SK-N-SH (cell line): ENCODE results near the gene FBF1. TPM values are rescaled to one million over a fixed set of nuclear protein-coding genes. Genes with fewer than 3 reads are reported as not detected.

Experiments
- CTCF ChIA-PET: fragments of 300-600, 350-600 bp; formaldehyde crosslinking; extraction: SDS; loops from one replicate; lab custom pipeline; 2021; lab: Yijun Ruan, JAX
- POLR2A ChIA-PET: fragments of 350-600 bp; sonication (Branson Sonifier 250); formaldehyde crosslinking; extraction: SDS; loops from one replicate; lab custom pipeline; 2020; ENCODE audit warnings: antibody characterized with exemption, inconsistent platforms; lab: Yijun Ruan, JAX
- DNase-seq: peaks from one replicate; pipeline ENCODE4 v3.0.0; 2012
- H2AFZ ChIP-seq: fragments of 200-600 bp; sonication (generic); 2 replicates; pipeline ENCODE4 v1.8.1; 2016; ENCODE audit warnings: antibody characterized with exemption, mild to moderate bottlenecking, low read depth
- H3F3A ChIP-seq: fragments of 200-600 bp; sonication (generic); replicated peaks from 2 replicates; pipeline ENCODE3; 2016; ENCODE audit warnings: antibody characterized with exemption, mild to moderate bottlenecking; ENCODE audit not compliant: insufficient read depth
- H3K27ac ChIP-seq, 2 experiments: fragments of 200-500 bp in 1 of 2; fragments of 200-600 bp in 1 of 2; sonication (Bioruptor generic) in 1 of 2; sonication (generic), shearing (Covaris generic) in 1 of 2; 2 replicates each; pipeline versions ENCODE4 v1.5.1 to v1.6.1; 2014 to 2016; ENCODE audit warnings: low read depth in 2 of 2, inconsistent platforms in 1 of 2, low read length in 1 of 2, mild to moderate bottlenecking in 1 of 2, mixed read lengths in 1 of 2
- H3K27me3 ChIP-seq: fragments of 200-600 bp; sonication (generic), shearing (Covaris generic); 2 replicates; pipeline ENCODE4 v1.6.1; 2016; ENCODE audit warnings: mixed run types; ENCODE audit not compliant: insufficient read depth
- H3K36me3 ChIP-seq, 2 experiments: fragments of 200-500 bp in 1 of 2; fragments of 200-600 bp in 1 of 2; sonication (Bioruptor generic) in 1 of 2; sonication (generic) in 1 of 2; replicated peaks in 1 of 2; 2 replicates each; pipeline versions ENCODE3 to v1.5.1; 2014 to 2016; ENCODE audit warnings: low read length in 1 of 2, mild to moderate bottlenecking in 1 of 2; ENCODE audit not compliant: insufficient read depth in 2 of 2, control insufficient read depth in 1 of 2
- H3K4me1 ChIP-seq, 2 experiments: fragments of 200-500 bp in 1 of 2; fragments of 200-600 bp in 1 of 2; sonication (Bioruptor generic) in 1 of 2; sonication (generic), shearing (Covaris generic) in 1 of 2; 2 replicates each; pipeline versions ENCODE4 v1.5.1 to v1.6.1; 2014 to 2016; ENCODE audit warnings: low read depth in 1 of 2, low read length in 1 of 2, mixed run types in 1 of 2; ENCODE audit not compliant: insufficient read depth in 2 of 2, control insufficient read depth in 1 of 2
- H3K4me2 ChIP-seq: fragments of 200-600 bp; sonication (generic), shearing (Covaris generic); 2 replicates; pipeline ENCODE4 v1.6.1; 2017; ENCODE audit warnings: mixed run types
- H3K4me3 ChIP-seq, 2 experiments: fragments of 200-500 bp in 1 of 2; fragments of 200-600 bp in 1 of 2; sonication (Bioruptor generic) in 1 of 2; sonication (generic), shearing (Covaris generic) in 1 of 2; 2 replicates each; pipeline versions ENCODE4 v1.5.1 to v1.8.1; 2014 to 2016; ENCODE audit warnings: low read depth in 2 of 2, inconsistent platforms in 1 of 2, low read length in 1 of 2, mild to moderate bottlenecking in 1 of 2, mixed read lengths in 1 of 2, moderate library complexity in 1 of 2
- H3K79me2 ChIP-seq: fragments of 200-600 bp; sonication (generic); 2 replicates; pipeline ENCODE4 v1.8.1; 2017; ENCODE audit warnings: mild to moderate bottlenecking; ENCODE audit not compliant: insufficient read depth
- H3K9ac ChIP-seq: fragments of 200-600 bp; sonication (generic); 2 replicates; pipeline ENCODE4 v1.6.1; 2017; ENCODE audit warnings: mixed run types
- H3K9me2 ChIP-seq: fragments of 200-600 bp; sonication (generic); 2 replicates; pipeline ENCODE4 v1.6.1; 2017; ENCODE audit warnings: mixed run types
- H3K9me3 ChIP-seq: fragments of 200-600 bp; sonication (generic); 2 replicates; pipeline ENCODE4 v1.6.1; 2017; ENCODE audit warnings: mixed run types, mild to moderate bottlenecking, moderate library complexity
- H4K20me1 ChIP-seq: fragments of 200-600 bp; sonication (generic); 2 replicates; pipeline ENCODE4 v1.6.1; 2017; ENCODE audit warnings: mild to moderate bottlenecking, mixed run types; ENCODE audit not compliant: insufficient read depth
- CHD2 ChIP-seq: fragments of 150-350 bp; IDR thresholded peaks from 2 replicates; pipeline ENCODE4 v1.6.1; 2018; ENCODE audit warnings: low read length; ENCODE audit not compliant: partially characterized antibody
- EP300 ChIP-seq, 2 experiments: IDR thresholded peaks; 2 replicates each; pipeline versions ENCODE4 v1.4.0 to v1.6.1; 2012; ENCODE audit warnings: borderline replicate concordance in 1 of 2, low read depth in 1 of 2, low read length in 1 of 2
- FOXJ3 ChIP-seq: sonication (generic); formaldehyde crosslinking; IDR thresholded peaks from 2 replicates; pipeline ENCODE4 v1.5.1; 2020; ENCODE audit warnings: mild to moderate bottlenecking, missing genetic modification reagents
- GATA2 ChIP-seq: sonication (generic); formaldehyde crosslinking; IDR thresholded peaks from 2 replicates; pipeline ENCODE4 v1.5.0; 2020; ENCODE audit warnings: mild to moderate bottlenecking, missing genetic modification reagents
- MAX ChIP-seq: IDR thresholded peaks from 2 replicates; pipeline ENCODE4 v1.4.0; 2012; ENCODE audit warnings: low read depth
- MEF2A ChIP-seq: IDR thresholded peaks from 2 replicates; pipeline ENCODE4 v1.4.0; 2012; ENCODE audit warnings: low read depth, borderline replicate concordance
- MXI1 ChIP-seq: IDR thresholded peaks from 2 replicates; pipeline ENCODE4 v1.6.1; 2012; ENCODE audit warnings: mild to moderate bottlenecking, low read depth, low read length, improper control_type of control experiment
- PBX3 ChIP-seq: IDR thresholded peaks from 2 replicates; pipeline ENCODE4; 2012
- POLR2AphosphoS5 ChIP-seq: IDR thresholded peaks from 2 replicates; pipeline ENCODE4 v1.6.1; 2012; ENCODE audit warnings: low read depth, low read length
- RXRA ChIP-seq: IDR thresholded peaks from 2 replicates; pipeline ENCODE4 v1.4.0; 2012; ENCODE audit warnings: low read depth, mild to moderate bottlenecking, borderline replicate concordance
- TEAD4 ChIP-seq: IDR thresholded peaks from 2 replicates; pipeline ENCODE4 v1.4.0; 2012; ENCODE audit warnings: mild to moderate bottlenecking, borderline replicate concordance; ENCODE audit not compliant: insufficient read depth
- USF2 ChIP-seq: fragments of 150-350 bp; IDR thresholded peaks from 2 replicates; pipeline ENCODE4 v1.6.1; 2017; ENCODE audit warnings: antibody characterized with exemption, low read length, low read depth, borderline replicate concordance
- YY1 ChIP-seq: IDR thresholded peaks from 2 replicates; pipeline ENCODE4 v1.4.0; 2012; ENCODE audit warnings: low read depth, mild to moderate bottlenecking
- WGBS: methylation state at CpG from one replicate; pipeline ENCODE4 v1.1.6; 2017; ENCODE audit warnings: low lambda C conversion rate; 5-methylcytosine and 5-hydroxymethylcytosine counted together
- polyA plus RNA-seq, 3 experiments: library from polyadenylated mRNA; depleted of rRNA; stranded (reverse); fragments of >200 nt; gene quantifications; 2 replicates each; pipeline ENCODE4 v1.2.3, GENCODE V29; 2012
- TF ChIP-seq, protein P1 (sequence below): fragments of 200-600 bp; sonication (generic); IDR thresholded peaks from 2 replicates; pipeline ENCODE4 v1.6.1; 2017; ENCODE audit warnings: antibody characterized with exemption, mild to moderate bottlenecking, moderate library complexity
- TF ChIP-seq, protein P2 (sequence below): IDR thresholded peaks from 2 replicates; pipeline ENCODE4 v1.4.0; 2012; ENCODE audit warnings: low read depth, borderline replicate concordance

Gene FBF1
- polyA plus RNA-seq, 1 of the 3 experiments (the other 2 are of a cell fraction): 19.0 TPM

DNA sequence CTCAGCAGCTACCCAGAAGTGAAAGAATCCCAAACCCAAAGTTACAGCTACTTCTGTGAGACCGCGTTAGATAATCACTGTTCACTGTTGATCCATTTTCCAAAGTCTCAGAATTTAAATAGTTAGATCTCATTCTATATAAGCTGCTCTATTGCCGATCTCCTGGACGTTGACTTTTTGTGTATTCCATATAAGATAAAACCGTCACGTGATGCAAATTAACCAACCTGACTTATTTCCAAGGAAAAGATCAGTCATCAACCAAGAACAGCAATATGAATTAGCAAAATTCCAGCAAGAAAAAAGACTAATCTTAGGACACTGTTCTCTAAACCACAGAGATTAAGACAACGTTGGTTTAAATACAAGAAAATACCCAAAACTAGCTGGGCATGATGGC is 29.8 kb upstream of the FBF1 start:
- DNase-seq: no peak
- Histone ChIP-seq H3K9me3 (no peaks in the 10 kb centered on the region), H3K4me2 (no peak overlapping the region), H3K27ac (peak overlapping the region in 1 of 2 experiments; percentile 12; a peak in 1 of 4 replicates), H3K36me3 (peaks cover 8 to 60% of the 10 kb centered on the region in 2 experiments), H3K4me1 (peaks cover 0 to 3% of the 10 kb centered on the region in 2 experiments; a peak in 1 of 4 replicates), H3F3A (peaks cover 17% of the 10 kb centered on the region), H2AFZ (no peak overlapping the region), H3K9ac (no peak overlapping the region), H3K4me3 (no peak overlapping the region), H3K27me3 (no peaks in the 10 kb centered on the region), H4K20me1 (no peaks in the 10 kb centered on the region; the same call in 1 of the 2 replicates), H3K9me2 (no peaks in the 10 kb centered on the region), H3K79me2 (peaks cover 76% of the 10 kb centered on the region)
- ChIA-PET POLR2A (interaction anchor here (0.5 kb wide), 1 partner anchor 36 kb away, joined by 4 read pairs; no protein-coding TSS in a partner anchor), CTCF (interaction anchor here (1.2 to 2.2 kb wide), 3 partner anchors 8 to 65 kb away, joined by 3 to 8 read pairs (median 5); partner anchors contain the start of genes ACOX1, CDK3, MRPL38 and TEN1)
- WGBS: 91% methylated on average over 7 of the region's 7 CpGs
- TF ChIP-seq TEAD4 (no peak), GATA2 (CRISPR knock-in tag) (no peak), MEF2A (no peak), PBX3 (no peak), YY1 (no peak), CHD2 (no peak), MAX (no peak), FOXJ3 (CRISPR knock-in tag) (no peak), USF2 (no peak), EP300 (IDR thresholded peaks at IDR 0.05; ENCODE audit: borderline replicate concordance in 1 of 2, low read depth in 1 of 2, low read length in 1 of 2) (no peak), MXI1 (no peak), RXRA (no peak), POLR2AphosphoS5 (no peak)
- TF ChIP-seq, protein P1, sequence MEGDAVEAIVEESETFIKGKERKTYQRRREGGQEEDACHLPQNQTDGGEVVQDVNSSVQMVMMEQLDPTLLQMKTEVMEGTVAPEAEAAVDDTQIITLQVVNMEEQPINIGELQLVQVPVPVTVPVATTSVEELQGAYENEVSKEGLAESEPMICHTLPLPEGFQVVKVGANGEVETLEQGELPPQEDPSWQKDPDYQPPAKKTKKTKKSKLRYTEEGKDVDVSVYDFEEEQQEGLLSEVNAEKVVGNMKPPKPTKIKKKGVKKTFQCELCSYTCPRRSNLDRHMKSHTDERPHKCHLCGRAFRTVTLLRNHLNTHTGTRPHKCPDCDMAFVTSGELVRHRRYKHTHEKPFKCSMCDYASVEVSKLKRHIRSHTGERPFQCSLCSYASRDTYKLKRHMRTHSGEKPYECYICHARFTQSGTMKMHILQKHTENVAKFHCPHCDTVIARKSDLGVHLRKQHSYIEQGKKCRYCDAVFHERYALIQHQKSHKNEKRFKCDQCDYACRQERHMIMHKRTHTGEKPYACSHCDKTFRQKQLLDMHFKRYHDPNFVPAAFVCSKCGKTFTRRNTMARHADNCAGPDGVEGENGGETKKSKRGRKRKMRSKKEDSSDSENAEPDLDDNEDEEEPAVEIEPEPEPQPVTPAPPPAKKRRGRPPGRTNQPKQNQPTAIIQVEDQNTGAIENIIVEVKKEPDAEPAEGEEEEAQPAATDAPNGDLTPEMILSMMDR: no peak
- TF ChIP-seq, protein P2, sequence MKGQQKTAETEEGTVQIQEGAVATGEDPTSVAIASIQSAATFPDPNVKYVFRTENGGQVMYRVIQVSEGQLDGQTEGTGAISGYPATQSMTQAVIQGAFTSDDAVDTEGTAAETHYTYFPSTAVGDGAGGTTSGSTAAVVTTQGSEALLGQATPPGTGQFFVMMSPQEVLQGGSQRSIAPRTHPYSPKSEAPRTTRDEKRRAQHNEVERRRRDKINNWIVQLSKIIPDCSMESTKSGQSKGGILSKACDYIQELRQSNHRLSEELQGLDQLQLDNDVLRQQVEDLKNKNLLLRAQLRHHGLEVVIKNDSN: no peak
